WTC11 (cell line): ENCODE measurements around the gene RARS2. TPM values are rescaled to one million over a fixed set of nuclear protein-coding genes. Genes with fewer than 3 reads are reported as not detected.

Experiments
- ATAC-seq: fragments of 200-7000 bp; cut with Tn5 transposase; 2 replicates; pipeline ENCODE4 v1.10.0; 2021; ENCODE audit warnings: mild to moderate bottlenecking, moderate library complexity
- CTCF ChIA-PET: fragments of 300-600 bp; sonication (Branson Sonifier 250); formaldehyde crosslinking; loops from one replicate; lab custom pipeline; 2021; ENCODE audit warnings: antibody characterized with exemption; lab: Charles Lee
- POLR2A ChIA-PET: fragments of 350-600 bp; sonication (Branson Sonifier 250); formaldehyde crosslinking; loops from one replicate; lab custom pipeline; 2021; ENCODE audit warnings: antibody characterized with exemption; lab: Charles Lee
- DNase-seq: peaks from one replicate; pipeline ENCODE4 v3.0.0; 2021; ENCODE audit warnings: low spot score
- H3K27ac Mint-ChIP-seq: 2 replicates; pipeline ENCODE4 v1.8.0; 2021; ENCODE audit warnings: mixed read lengths
- H3K27me3 Mint-ChIP-seq: 2 replicates; pipeline ENCODE4 v1.8.0; 2021; ENCODE audit warnings: low read depth, mild to moderate bottlenecking, moderate library complexity, mixed read lengths
- H3K36me3 Mint-ChIP-seq: 2 replicates; pipeline ENCODE4 v1.8.0; 2021; ENCODE audit warnings: mixed read lengths
- H3K4me1 Mint-ChIP-seq: 2 replicates; pipeline ENCODE4 v1.8.0; 2022; ENCODE audit warnings: mixed read lengths
- H3K4me3 Mint-ChIP-seq: 2 replicates; pipeline ENCODE4 v1.8.0; 2021; ENCODE audit warnings: mild to moderate bottlenecking, moderate library complexity, mixed read lengths
- H3K9me3 Mint-ChIP-seq: 2 replicates; pipeline ENCODE4 v1.8.0; 2021; ENCODE audit warnings: mixed read lengths
- AR ChIP-seq: fragments of 250-450 bp; sonication (Bioruptor Pico); IDR thresholded peaks from 2 replicates; pipeline ENCODE4 v1.9.0; 2021; ENCODE audit warnings: mild to moderate bottlenecking
- CREB1 ChIP-seq: sonication (generic); formaldehyde crosslinking; IDR thresholded peaks from 2 replicates; pipeline ENCODE4 v1.8.0; 2023; ENCODE audit warnings: mild to moderate bottlenecking, missing genetic modification reagents
- ETV6 ChIP-seq: sonication (generic); formaldehyde crosslinking; IDR thresholded peaks from 2 replicates; pipeline ENCODE4 v1.8.1; 2022; ENCODE audit warnings: mild to moderate bottlenecking, missing genetic modification reagents
- GRHL2 ChIP-seq: fragments of 250-450 bp; sonication (Bioruptor Pico); IDR thresholded peaks from 2 replicates; pipeline ENCODE4 v1.8.0; 2022; ENCODE audit warnings: mild to moderate bottlenecking, moderate library complexity; ENCODE audit not compliant: insufficient replicate concordance, severe bottlenecking
- MAX ChIP-seq: sonication (generic); formaldehyde crosslinking; IDR thresholded peaks from 2 replicates; pipeline ENCODE4 v1.8.0; 2022; ENCODE audit warnings: mild to moderate bottlenecking, missing genetic modification reagents
- OVOL2 ChIP-seq: fragments of 250-450 bp; sonication (Bioruptor Pico); IDR thresholded peaks from 2 replicates; pipeline ENCODE4 v1.9.0; 2021; ENCODE audit warnings: mild to moderate bottlenecking, borderline replicate concordance
- PREB ChIP-seq: sonication (generic); formaldehyde crosslinking; IDR thresholded peaks from 2 replicates; pipeline ENCODE4 v1.8.1; 2022; ENCODE audit warnings: mild to moderate bottlenecking, missing genetic modification reagents, moderate library complexity, borderline replicate concordance
- USF1 ChIP-seq: sonication (generic); formaldehyde crosslinking; IDR thresholded peaks from 2 replicates; pipeline ENCODE4 v1.8.0; 2022; ENCODE audit warnings: mild to moderate bottlenecking, missing genetic modification reagents
- ZBTB43 ChIP-seq: sonication (generic); formaldehyde crosslinking; IDR thresholded peaks from 2 replicates; pipeline ENCODE4 v1.8.1; 2023; ENCODE audit warnings: mild to moderate bottlenecking, missing genetic modification reagents
- ZMAT4 ChIP-seq: fragments of 250-450 bp; sonication (Bioruptor Pico); IDR thresholded peaks from 2 replicates; pipeline ENCODE4 v1.9.0; 2021; ENCODE audit warnings: mild to moderate bottlenecking
- ZNF416 ChIP-seq: fragments of 250-450 bp; sonication (Bioruptor Pico); IDR thresholded peaks from 2 replicates; pipeline ENCODE4 v1.9.0; 2021; ENCODE audit warnings: mild to moderate bottlenecking, inconsistent platforms
- ZNF512 ChIP-seq: sonication (generic); formaldehyde crosslinking; IDR thresholded peaks from 2 replicates; pipeline ENCODE4 v1.8.1; 2022; ENCODE audit warnings: missing genetic modification reagents, borderline replicate concordance
- total RNA-seq: library from RNA; stranded (reverse); gene quantifications from 3 replicates; pipeline ENCODE4 v1.2.3, GENCODE V29; 2021

The RARS2 gene
- total RNA-seq, 1 experiment from 2014 or later, result 32.9 TPM

GRCh38 chr6:87608802-87609201 lies 19.0 kb upstream of the RARS2 start (continued):
- no peak for TF ChIP-seq ZBTB43 (CRISPR knock-in tag)
- no peak for TF ChIP-seq USF1
- no peak for TF ChIP-seq CREB1 (CRISPR knock-in tag)
- TF ChIP-seq ZMAT4 (CRISPR knock-in tag), result no peak
- TF ChIP-seq AR (CRISPR knock-in tag), result no peak

- H3K36me3 Mint-ChIP-seq, result peaks cover 32% of the 10 kb centered on the region
- H3K27me3 Mint-ChIP-seq, result no peaks in the 10 kb centered on the region
- TF ChIP-seq GRHL2 (CRISPR knock-in tag) (no peak), ZNF416 (CRISPR knock-in tag) (no peak)
- ChIA-PET CTCF (no interaction called here), POLR2A (no interaction called here)
- no peaks in the 10 kb centered on the region for H3K9me3 Mint-ChIP-seq
- peaks cover 19% of the 10 kb centered on the region for H3K4me1 Mint-ChIP-seq
- no peak overlapping the region for H3K4me3 Mint-ChIP-seq
- H3K27ac Mint-ChIP-seq, result no peak overlapping the region
- DNase-seq, result no peak
- ATAC-seq, result no peak
Observed at GRCh38 chr6:87606199-87606598, 16.4 kb upstream of the RARS2 start.

GRCh38 chr6:87600576-87600975 lies 10.8 kb upstream of the RARS2 start:
- no peaks in the 10 kb centered on the region for H3K9me3 Mint-ChIP-seq
- H3K27me3 Mint-ChIP-seq, result no peaks in the 10 kb centered on the region
- H3K36me3 Mint-ChIP-seq, result peaks cover 8% of the 10 kb centered on the region

More at GRCh38 chr6:87600576-87600975, 10.8 kb upstream of the RARS2 start:
- no peak overlapping the region for H3K4me3 Mint-ChIP-seq
- TF ChIP-seq MAX (CRISPR knock-in tag), result no peak
- no peak for TF ChIP-seq ETV6 (CRISPR knock-in tag)
- no peak for TF ChIP-seq ZNF512 (CRISPR knock-in tag)
- TF ChIP-seq PREB (CRISPR knock-in tag), result no peak
- no peak for TF ChIP-seq OVOL2
- TF ChIP-seq, all 79 proteins: peak for 0
- Mint-ChIP-seq H3K4me1 (peaks cover 19% of the 10 kb centered on the region), H3K27ac (no peak overlapping the region)
- POLR2A ChIA-PET, result no interaction called here
- DNase-seq (no peak), ATAC-seq (no peak)
- CTCF ChIA-PET, result no interaction called here
